Activated T-helper 17 cell treated with anti-CD3 and anti-CD28 coated beads, Interleukin-2, amount 50 U/mL, for 72 hours (primary cell): ENCODE results near the gene VSIG4. TPM values are rescaled to one million over a fixed set of nuclear protein-coding genes. Genes with fewer than 3 reads are reported as not detected.
A peak's percentile ranks its signal among the peaks of the same experiment; 100 is the strongest.

Source experiments
- ATAC-seq: fragments of 150-1000 bp; cut with Tn5 transposase; replicated peaks from 2 replicates; pipeline ENCODE4 v1.10.0; 2021; ENCODE audit warnings: mild to moderate bottlenecking, moderate library complexity
- H3K27ac Mint-ChIP-seq: one replicate; pipeline ENCODE4 v1.8.0; 2022; ENCODE audit warnings: mixed read lengths
- H3K27me3 Mint-ChIP-seq: one replicate; pipeline ENCODE4 v1.8.0; 2022; ENCODE audit warnings: mixed read lengths
- H3K36me3 Mint-ChIP-seq: one replicate; pipeline ENCODE4 v1.8.0; 2022; ENCODE audit warnings: low read depth, mild to moderate bottlenecking, mixed read lengths
- H3K4me1 Mint-ChIP-seq: one replicate; pipeline ENCODE4 v1.8.0; 2022; ENCODE audit warnings: mixed read lengths
- H3K4me3 Mint-ChIP-seq: one replicate; pipeline ENCODE4 v1.8.0; 2022; ENCODE audit warnings: mild to moderate bottlenecking, mixed read lengths
- H3K9me3 Mint-ChIP-seq: one replicate; pipeline ENCODE4 v1.8.0; 2022; ENCODE audit warnings: mixed read lengths
- total RNA-seq, 2 donors: library from RNA; stranded (reverse); gene quantifications; one replicate each; pipeline ENCODE4 v1.2.3, GENCODE V29; 2022

Gene VSIG4
- total RNA-seq, 2 donors from 2014 or later: 0.24 TPM; not detected in 1

DNA sequence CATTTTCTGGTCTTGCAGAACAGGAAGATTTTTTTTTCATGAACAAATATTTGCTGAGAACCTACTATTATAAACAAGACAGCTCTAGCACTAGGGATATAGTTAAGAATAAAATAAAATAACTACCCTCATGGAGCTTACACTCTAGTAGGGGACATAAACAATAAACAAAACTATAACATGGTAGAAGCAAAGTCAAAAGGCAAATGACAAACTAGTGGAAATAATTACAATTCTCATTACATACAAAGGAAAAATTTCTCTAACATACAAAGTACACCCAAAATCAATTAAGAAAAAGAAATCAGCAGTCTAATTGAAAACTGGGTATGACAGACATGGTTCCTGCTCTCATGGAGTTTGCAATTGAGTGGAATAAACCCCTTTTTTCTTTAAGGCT is 32.0 kb downstream of the VSIG4 start:
- Mint-ChIP-seq H3K27me3 (no peaks in the 10 kb centered on the region), H3K36me3 (no peaks in the 10 kb centered on the region), H3K4me3 (no peak overlapping the region), H3K27ac (no peak overlapping the region), H3K9me3 (peaks cover 13% of the 10 kb centered on the region), H3K4me1 (peaks cover 32% of the 10 kb centered on the region)
- no peak for ATAC-seq

DNA sequence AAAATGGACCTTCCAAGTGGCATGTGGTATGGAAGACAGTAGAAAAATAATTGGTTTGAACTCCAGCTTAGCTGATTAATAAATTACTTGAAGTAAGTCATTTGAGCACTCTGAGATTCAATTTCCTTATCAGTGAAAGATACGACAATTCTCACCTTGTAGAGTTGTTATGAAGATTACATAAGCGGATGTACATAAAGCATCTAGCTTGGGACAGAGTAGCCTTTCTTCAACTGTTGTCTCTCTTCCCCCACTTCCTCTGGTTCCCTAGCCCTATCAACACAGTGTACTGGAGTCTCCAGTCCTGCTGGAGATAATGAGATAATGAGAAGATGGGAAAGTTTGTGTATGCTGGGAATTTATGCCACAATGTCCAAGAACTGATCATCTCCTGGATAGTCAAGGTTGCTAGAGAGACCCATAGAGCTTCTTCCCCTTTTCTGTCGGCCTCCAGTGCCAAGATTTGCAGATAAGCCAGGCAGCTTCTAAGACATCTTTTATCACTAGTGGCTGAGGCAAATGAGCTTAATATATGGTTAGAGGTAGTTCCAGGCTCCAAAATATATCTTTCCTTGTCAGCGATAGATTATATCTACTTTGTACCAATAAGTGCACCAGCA is 33.9 kb downstream of the VSIG4 start:
- H3K4me1 Mint-ChIP-seq: peaks cover 26% of the 10 kb centered on the region
- no peaks in the 10 kb centered on the region for H3K36me3 Mint-ChIP-seq
- ATAC-seq: no peak
- peak overlapping the region; percentile 57 for H3K4me3 Mint-ChIP-seq
- H3K27me3 Mint-ChIP-seq: no peaks in the 10 kb centered on the region
- peak overlapping the region; percentile 82 for H3K27ac Mint-ChIP-seq
- H3K9me3 Mint-ChIP-seq: peaks cover 13% of the 10 kb centered on the region

DNA sequence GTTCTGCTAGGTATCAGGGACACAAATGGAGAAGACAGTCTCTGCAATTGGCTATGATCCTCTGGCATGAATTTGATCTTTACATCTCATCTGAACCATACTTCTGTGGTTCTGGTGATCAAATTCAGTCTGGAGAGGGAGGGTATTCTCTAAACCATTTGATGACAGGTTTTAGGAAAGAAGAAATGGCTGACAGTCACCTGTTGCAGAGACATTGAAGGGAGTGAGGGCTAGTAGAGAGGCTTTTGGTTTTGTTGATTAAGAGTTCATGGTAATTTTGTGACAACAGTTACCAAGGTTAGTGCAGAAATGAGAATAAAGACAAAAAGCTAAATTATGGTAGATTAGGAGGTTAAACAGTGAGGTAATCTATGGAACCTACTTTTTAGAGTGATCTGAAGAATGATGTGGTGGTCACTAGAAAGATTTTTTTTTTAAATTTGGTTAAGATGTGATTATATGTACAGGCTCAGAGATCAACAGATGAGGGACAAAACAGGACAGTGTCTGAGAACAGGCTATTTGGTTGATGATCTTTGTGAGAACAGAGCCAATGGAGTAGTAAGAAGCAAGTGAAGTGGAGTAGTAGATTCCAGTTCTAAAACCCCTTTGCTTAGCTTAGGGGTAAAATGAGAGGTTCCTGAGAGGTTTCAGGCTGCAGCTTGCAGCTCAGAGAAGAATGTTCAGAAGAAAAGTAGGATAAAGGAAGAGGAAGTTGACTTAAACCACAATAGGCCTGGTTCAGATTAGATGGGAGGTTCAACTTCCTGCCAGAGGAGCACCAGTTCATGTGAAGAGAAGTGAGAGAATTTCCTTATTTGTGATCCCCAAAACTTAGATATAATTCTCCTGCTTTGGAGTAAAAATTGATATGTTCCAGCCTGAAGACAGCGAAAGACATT is 34.7 kb downstream of the VSIG4 start:
- H3K9me3 Mint-ChIP-seq: peaks cover 13% of the 10 kb centered on the region
- peak overlapping the region; percentile 82 for H3K27ac Mint-ChIP-seq
- H3K4me1 Mint-ChIP-seq: peaks cover 23% of the 10 kb centered on the region
- H3K36me3 Mint-ChIP-seq: no peaks in the 10 kb centered on the region
- peak; percentile 80 for ATAC-seq
- H3K27me3 Mint-ChIP-seq: no peaks in the 10 kb centered on the region
- H3K4me3 Mint-ChIP-seq: peak overlapping the region; percentile 57

DNA sequence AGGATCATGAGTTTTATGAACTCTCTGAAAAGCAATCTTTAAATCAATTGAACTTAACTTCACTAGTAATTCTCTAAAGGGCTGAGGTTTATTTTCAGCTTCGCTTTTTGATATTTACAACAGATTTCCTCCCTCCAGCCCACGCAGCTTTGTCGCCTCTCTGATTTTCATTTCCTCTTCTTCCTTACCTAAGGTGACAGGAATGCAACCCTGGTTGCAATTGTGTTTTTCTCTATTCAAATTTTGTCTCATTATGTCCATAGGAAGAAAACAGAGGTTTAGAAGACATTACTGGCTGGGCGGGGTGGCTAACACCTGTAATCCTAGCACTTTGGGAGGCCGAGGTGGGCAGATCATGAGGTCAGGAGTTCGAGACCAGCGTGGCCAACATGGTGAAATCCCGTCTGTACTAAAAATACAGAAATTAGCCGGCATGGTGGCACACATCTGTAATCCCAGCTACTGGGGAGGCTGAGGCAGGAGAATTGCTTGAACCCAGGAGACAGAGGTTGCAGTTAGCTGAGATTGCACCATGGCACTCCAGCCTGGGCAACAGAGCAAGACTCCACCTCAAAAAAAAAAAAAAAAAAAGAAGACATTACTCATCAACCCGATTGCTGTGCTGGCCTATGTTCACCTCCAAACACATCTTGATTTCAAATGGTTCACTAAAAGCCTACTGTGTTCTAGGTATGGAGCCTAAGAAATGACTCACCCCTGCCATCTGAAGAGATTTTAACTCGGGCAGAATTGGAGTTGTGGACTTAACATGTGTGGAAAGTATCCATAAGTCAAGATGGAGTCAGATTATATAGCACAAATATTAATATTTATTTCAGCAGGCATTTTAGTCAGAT is 36.8 kb downstream of the VSIG4 start:
- Mint-ChIP-seq H3K9me3 (peaks cover 13% of the 10 kb centered on the region), H3K27ac (peak overlapping the region; percentile 32), H3K27me3 (no peaks in the 10 kb centered on the region), H3K4me1 (peaks cover 23% of the 10 kb centered on the region), H3K36me3 (no peaks in the 10 kb centered on the region), H3K4me3 (peak overlapping the region; percentile 10)
- peak; percentile 72 for ATAC-seq

DNA sequence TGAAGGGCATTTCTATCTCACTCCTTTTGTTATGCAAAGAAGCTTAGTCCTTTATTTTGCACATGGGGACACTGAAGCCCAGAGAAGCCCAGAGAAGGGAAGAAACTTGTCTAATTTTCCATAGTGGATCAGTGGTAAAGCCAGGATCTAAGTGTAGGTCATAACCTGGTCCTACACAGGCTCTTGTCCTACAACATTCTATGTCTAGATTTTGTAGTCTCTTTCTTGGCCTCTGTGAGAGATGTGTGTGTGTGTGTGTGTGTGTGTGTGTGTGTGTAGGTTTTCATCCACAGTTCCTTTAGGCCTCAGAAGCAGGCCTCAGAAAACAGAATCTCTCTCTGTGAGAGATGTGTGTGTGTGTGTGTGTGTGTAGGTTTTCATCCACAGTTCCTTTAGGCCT is 38.3 kb downstream of the VSIG4 start:
- ATAC-seq: no peak
- Mint-ChIP-seq H3K27ac (no peak overlapping the region), H3K36me3 (no peaks in the 10 kb centered on the region), H3K4me3 (no peak overlapping the region), H3K27me3 (no peaks in the 10 kb centered on the region), H3K4me1 (peaks cover 23% of the 10 kb centered on the region), H3K9me3 (peaks cover 13% of the 10 kb centered on the region)

DNA sequence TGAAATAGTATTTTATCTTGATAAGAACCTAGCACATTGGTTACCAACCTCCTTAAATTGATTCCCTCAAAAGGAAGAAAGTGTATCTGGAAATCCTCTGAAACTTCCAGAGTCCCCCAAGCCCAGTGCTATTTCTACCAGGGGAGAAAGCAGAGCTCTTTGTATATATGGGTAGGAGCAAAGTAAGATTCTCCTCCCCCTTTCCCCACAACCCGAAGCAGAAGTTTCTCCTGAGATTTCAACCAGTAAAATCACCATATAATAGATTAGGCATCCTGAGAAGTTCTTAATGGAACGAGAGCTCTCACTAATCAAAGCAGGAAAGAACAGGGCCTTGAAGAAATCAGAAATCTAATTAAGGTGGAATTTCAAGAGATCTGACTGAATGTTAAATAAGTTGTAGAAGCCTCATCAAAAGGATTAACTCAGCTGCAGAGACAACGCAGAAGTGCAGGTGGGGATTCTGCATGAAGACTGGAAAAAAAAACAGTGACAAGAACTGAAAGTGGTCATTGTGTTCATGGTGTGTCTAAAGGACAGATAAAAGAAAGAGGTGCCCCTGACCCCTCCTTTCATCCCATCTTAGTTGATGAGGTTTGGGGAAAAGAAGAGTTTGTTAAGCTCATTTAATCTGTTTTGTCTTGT is 39.1 kb downstream of the VSIG4 start:
- Mint-ChIP-seq H3K27ac (no peak overlapping the region), H3K4me1 (peaks cover 19% of the 10 kb centered on the region), H3K4me3 (no peak overlapping the region), H3K36me3 (no peaks in the 10 kb centered on the region), H3K27me3 (no peaks in the 10 kb centered on the region), H3K9me3 (peaks cover 13% of the 10 kb centered on the region)
- ATAC-seq: no peak

DNA sequence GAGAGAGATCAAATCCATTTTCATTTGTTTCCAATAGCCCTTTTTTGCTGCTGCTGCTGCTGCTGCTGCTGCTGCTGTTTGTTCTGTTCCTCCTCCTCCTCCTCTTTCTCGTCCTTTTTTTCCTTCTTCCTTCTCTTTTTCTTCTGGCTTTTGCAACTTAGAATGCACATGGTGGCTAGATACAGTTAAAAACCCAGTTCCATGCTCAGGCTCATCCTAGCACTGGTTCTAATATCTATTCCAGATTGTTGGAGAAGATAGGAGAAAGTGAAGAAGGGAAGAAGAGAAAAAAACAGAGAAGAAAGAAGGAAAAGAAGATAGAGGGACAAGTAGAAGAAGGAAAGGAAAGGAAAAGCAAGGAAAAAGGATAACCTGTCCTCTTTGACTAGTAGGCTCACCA is 39.7 kb downstream of the VSIG4 start:
- Mint-ChIP-seq H3K27me3 (no peaks in the 10 kb centered on the region), H3K9me3 (peaks cover 8% of the 10 kb centered on the region), H3K36me3 (no peaks in the 10 kb centered on the region), H3K27ac (no peak overlapping the region), H3K4me1 (peaks cover 13% of the 10 kb centered on the region), H3K4me3 (no peak overlapping the region)
- ATAC-seq: no peak

DNA sequence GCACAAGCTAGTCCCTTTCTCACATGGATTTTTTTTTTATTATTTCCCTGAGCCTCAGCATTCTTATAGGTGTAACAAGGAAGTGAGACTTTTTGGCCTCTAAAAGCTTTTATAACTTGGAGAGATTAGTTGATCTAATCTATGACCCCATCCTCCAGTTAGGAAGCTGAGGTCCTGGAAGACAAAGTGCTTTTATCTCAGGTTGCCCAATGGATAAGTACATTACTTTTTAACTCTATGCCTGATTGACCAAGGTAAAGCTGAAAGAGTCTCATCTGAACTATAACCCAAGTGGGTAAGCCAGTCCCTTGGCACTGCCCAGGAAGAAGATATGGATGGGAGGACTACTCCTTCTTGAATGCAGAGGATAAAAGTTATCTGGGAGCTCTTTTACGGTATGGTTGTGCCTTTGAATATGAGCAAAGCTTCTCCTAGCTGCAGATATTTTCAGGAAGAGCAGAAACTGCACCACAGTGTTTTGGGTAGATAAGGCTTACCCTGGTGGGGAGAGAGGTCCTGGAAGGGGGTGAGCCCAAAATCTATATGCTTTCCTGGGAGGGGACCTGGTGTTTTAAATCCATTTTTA is 40.2 kb downstream of the VSIG4 start:
- peaks cover 8% of the 10 kb centered on the region for H3K4me1 Mint-ChIP-seq
- no peak overlapping the region for H3K27ac Mint-ChIP-seq
- peaks cover 3% of the 10 kb centered on the region for H3K9me3 Mint-ChIP-seq
- no peak for ATAC-seq
- H3K27me3 Mint-ChIP-seq: no peaks in the 10 kb centered on the region
- no peak overlapping the region for H3K4me3 Mint-ChIP-seq
- no peaks in the 10 kb centered on the region for H3K36me3 Mint-ChIP-seq

DNA sequence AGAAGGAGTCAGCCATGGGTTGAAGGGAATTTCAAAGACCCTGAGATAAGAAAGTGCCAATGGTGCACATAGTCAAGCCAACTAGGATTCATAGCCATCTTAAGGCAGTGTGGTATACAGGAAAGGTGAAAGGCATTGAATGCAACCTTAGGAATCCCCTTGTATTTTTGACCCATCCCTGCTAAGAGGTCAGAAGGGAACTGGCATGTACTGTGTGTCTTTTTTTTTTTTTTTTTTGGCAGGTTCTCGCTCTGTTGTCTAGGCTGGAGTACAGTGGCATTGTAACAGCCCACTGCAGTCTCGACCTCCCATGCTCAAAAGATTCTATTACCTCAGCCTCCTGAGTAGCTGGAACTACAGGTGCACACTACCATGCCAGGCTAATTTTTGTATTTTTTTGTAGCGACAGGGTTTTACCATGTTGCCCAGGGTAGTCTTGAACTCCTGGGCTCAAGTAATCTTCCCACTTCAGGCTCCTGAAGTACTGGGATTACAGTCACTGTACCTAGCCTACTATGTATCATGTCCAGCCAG is 40.8 kb downstream of the VSIG4 start:
- no peak for ATAC-seq
- peaks cover 4% of the 10 kb centered on the region for H3K4me1 Mint-ChIP-seq
- H3K27me3 Mint-ChIP-seq: no peaks in the 10 kb centered on the region
- no peak overlapping the region for H3K27ac Mint-ChIP-seq
- H3K4me3 Mint-ChIP-seq: no peak overlapping the region
- H3K9me3 Mint-ChIP-seq: no peaks in the 10 kb centered on the region
- H3K36me3 Mint-ChIP-seq: no peaks in the 10 kb centered on the region

DNA sequence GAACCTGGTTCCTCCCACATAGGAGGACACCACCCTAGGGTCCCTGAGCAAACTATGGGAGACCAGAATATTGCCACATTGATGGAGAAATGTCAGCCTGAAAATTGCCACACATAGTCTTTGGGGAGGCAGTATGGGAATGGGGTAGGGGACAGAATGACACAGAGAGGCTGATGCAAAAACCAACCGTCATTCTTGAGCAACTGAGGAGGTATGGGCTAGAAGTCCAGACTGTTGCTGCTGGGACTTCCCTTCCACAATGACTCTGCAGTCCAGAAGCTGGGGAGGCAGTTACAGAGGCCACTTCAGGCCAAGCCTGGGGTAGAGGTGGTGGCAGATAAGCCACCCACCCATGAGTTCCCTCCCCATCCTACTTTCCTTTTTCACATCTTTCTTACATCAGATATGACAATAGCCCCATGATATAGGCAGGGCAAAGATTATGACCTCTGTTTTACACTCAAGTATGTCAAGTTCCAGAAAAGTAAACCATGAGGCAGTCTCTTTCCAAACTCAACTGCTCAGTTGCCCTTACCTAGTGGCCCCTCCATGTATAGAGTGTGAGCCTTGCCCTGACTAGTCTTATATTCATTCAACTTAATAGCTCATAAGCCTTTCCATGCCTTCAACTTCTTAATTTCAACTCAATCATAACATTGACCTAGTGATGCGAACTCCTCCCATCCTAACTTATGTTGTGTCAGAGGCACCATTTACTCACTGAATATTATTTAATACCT is 41.7 kb downstream of the VSIG4 start:
- Mint-ChIP-seq H3K4me1 (no peaks in the 10 kb centered on the region), H3K27ac (no peak overlapping the region), H3K9me3 (no peaks in the 10 kb centered on the region), H3K27me3 (no peaks in the 10 kb centered on the region), H3K4me3 (no peak overlapping the region), H3K36me3 (no peaks in the 10 kb centered on the region)
- ATAC-seq: no peak

DNA sequence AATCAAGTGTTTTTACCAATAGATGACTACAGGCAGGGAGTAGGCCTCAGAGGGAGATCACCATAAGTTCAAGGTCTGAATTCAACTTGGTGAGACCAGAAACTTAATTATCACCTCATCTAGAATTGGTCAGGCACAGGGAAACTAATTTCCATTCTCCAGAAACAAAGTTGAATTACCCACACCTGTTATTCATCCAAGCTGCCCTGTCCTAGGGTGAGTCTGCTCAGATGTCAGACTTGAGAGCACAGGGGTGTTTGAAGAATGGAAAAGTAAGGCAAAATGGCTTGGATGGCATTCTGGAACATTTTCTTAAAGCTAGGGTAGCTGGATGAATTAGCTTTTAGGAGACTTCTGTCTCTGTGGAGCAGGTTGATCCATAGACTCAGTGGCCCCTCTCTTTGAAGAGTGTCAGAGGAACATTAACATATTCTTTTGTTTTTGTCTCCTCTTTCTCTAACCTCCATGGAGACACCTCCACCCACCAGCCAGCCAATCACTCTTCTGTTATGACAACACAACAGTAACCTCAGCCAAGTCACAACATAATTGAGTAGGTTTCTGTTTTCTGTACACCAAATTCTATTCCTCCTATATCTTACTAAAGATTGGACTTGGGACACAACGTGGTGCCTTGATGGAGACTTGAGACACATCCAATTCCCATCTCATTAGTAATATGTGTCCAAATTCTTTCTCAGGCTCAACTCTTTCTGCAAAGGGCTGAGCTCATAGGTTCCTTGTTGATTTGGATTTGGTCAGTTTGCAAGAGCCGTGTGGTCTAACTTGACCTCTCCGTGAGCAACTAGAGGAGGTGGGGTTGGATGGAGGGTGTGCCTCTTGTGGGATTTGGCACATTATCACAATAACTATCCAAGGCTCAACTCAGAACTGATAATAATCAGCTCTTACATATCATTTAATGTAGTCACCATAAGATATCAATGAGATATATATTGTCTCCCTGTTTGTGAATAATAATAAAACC is 45.1 kb downstream of the VSIG4 start:
- ATAC-seq: peak; percentile 82
- peak overlapping the region; percentile 68 for H3K27ac Mint-ChIP-seq

DNA sequence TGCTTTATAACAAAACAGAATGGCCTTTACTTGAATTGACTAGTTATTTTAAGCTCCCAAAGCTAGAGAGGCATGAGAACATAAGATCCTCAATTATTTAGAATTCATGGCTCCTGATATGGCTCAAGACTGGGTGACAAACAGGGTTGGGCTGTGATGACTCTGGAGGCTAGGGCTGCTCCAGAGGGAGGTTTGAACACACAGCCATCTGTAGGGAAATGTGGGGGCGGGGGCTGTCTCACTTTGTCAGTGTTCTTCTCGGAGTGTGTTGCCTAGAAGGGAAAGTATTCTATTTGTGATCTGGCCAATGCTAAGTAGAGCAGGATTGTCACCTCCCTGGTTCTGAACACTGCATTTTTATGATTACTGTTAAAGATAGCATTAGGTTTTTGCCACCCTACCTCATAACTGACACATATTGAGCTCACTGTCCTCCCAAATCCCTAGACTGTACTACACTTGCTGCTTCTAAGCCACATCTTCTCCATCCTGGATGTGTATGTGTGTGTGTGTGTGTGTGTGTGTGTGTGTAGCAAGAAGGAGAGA is 45.9 kb downstream of the VSIG4 start:
- Mint-ChIP-seq H3K4me1 (no peaks in the 10 kb centered on the region), H3K36me3 (no peaks in the 10 kb centered on the region), H3K27ac (peak overlapping the region; percentile 68), H3K9me3 (no peaks in the 10 kb centered on the region), H3K27me3 (no peaks in the 10 kb centered on the region), H3K4me3 (no peak overlapping the region)
- peak; percentile 22 for ATAC-seq

More for the DNA sequence above, 45.1 kb downstream of the VSIG4 start:
- Mint-ChIP-seq H3K4me1 (no peaks in the 10 kb centered on the region), H3K36me3 (no peaks in the 10 kb centered on the region), H3K9me3 (no peaks in the 10 kb centered on the region), H3K27me3 (no peaks in the 10 kb centered on the region), H3K4me3 (no peak overlapping the region)
